ENCODE data around the gene CAD.
"Not testable (repeated sequence)": the region's sequence is repeated elsewhere in the genome, so short reads cannot be mapped to it uniquely, and the experiment has no call there.

CAD gene

GRCh38 chr2:27217173-27218121 is at the start of gene CAD:
Gene CAD (plus strand): TSS chr2:27217369. CDS start chr2:27217552, 183 bp downstream.
- peak; percentile 74 for DNase-seq

- DNase-seq, result no peak
Measured at GRCh38 chr2:27170581-27171337, 46.4 kb upstream of the CAD start.

DNA sequence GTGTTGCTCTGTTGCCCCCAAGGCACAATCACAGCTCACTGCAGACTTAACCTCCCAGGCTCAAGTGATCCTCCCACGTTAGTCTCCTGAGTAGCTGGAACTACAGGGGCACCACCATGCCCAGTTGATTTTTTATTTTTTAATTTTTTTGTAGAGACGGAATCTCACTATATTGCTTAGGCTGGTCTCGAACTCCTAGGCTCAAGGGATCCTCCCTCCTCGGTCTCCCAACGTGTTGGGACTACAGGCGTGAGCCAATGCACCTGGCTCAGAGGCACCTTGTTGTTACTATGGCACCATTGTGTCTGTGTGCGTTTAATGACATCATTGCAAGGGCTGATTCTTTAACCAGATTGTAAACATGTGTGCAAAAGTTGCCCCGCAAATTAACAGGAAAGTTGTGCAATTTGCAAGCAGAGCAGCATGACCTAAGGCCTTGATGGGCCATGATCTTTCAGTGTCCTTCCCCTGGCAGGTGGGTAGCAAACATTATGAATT is 45.8 kb upstream of the CAD start:
- DNase-seq, result no peak

- no peak for DNase-seq
Measured at GRCh38 chr2:27174638-27175037, 42.5 kb upstream of the CAD start.

GRCh38 chr2:27175330-27175729 is 41.8 kb upstream of the CAD start:
- no peak for DNase-seq

DNA sequence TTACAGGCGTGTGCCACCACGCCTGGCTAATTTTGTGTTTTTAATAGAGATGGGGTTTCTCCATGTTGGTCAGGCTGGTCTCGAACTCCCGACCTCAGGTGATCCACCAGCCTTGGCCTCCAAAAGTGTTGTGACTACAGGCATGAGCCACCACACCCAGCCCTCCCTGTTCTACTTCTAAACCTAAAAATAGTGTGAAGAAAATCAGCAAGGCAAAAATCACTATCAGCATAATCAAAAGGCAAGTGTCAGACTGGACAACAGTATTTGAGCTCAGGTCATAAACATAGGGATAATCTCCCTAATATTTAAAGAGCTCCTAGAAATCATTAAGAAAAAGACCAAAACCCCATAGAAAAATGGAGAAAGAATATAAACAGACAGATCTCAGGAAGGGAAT is 41.4 kb upstream of the CAD start:
- DNase-seq, result not testable (repeated sequence)

- no peak for DNase-seq
Measured at GRCh38 chr2:27177441-27178351, 39.5 kb upstream of the CAD start.

- no peak for DNase-seq
Measured at GRCh38 chr2:27178469-27178868, 38.7 kb upstream of the CAD start.

GRCh38 chr2:27179344-27180000 is 37.7 kb upstream of the CAD start:
- DNase-seq, result no peak

GRCh38 chr2:27182346-27182745 is 34.8 kb upstream of the CAD start:
- no peak for DNase-seq

DNA sequence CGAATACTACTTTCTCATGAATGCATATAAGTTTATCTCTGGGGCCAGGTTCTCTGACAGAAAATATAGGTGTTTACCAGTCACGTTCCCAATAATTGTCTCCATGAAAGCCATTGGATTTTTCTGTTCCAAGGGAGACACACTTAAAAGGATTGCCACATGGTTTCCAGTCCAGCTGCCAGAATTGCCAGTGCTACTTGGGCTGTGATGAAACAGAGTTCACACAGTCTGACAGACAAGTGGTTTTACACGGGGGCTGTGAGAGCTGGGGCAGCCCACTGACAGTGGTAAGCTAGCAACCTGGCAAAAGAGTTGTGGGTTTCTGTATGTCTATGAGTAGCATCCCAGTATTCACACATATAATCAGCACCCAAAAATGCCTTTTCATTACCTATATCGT is 33.1 kb upstream of the CAD start:
- no peak for DNase-seq

GRCh38 chr2:27185331-27186026 is 31.7 kb upstream of the CAD start:
- peak; percentile 78 for DNase-seq

DNA sequence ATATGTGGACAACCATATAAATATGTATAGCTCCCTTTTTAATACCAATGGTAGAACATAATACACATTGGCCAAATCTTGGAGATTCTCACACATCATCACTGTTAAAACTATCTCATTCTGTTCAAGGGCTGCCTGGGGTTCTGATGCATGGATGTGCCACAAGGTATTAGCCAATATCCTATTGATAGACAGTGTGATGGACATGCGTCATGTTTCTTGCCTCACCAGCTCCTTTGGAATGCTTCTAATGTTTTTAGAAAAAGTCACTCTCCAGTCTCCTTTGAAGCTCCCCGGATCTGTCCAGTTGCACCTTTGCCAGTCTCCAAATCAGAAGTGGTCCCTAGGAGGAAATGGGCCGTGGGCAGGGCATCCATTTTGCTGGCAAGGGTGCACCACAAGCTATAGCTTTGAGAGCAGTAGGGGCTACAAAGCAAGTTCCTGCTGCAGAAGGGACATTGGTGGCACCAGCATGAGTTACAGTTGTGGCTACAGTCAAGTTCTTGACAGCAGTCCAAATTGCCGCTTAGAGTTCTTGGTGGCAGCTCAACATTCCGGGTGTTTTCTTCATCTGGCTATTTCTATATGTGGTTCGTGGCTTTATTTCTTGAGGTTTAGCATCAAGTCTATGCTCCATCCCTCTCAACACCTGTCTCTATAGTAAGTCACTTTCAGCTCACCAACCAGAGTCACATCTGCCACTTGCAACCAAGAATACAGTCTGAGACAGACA is 30.4 kb upstream of the CAD start:
- DNase-seq, result no peak

DNA sequence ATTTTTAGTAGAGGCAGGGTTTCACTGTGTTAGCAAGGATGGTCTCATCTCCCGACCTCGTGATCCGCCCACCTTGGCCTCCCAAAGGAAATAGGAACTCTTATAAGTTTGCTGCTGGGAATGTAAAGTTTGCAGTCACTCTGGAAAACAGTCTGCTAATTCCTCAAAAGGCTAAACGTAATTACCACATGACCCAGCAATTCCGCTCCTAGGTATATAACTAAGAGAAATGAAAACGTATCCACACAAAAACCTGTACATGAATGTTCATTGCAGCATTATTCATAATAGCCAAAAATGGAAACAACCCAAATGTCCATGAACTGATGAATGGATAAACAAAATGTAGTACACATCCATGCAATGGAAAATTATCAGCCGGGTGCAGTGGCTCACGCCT is 27.2 kb upstream of the CAD start:
- DNase-seq, result no peak

DNA sequence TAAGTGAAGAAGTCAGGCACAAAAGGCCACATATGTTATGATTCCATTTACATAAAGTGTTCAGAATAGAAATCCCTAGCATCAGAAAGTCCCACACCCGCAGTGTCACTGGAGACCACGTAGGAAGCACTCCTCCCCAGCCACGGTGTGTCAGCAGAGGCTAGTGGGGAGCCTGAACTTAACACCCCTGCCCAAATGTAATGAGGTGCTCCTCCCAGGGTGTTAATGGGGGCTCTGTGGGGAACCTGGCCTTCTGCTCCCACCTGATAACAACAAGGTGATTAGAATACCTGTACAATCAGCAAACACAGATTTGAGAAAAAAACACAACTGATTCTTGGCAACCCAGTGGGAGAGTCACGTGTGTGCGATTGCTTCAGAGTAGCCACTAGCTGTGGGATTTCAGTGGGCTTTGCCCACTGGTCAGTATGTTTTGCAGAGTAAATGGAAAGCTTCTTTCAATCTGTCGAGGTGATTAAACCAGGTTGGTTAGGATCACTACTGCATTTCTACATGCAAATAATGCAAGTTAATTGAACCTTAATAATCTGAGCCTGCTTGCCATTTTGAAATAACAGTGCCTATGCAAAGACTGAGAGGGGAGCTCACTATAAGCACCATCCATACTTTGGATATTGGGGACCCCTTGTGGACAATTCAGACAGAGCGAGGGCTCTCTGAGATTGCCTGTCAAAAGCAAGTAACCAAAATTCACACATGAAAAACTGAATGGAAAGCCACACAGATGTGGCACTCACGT is 25.9 kb upstream of the CAD start:
- DNase-seq, result peak; percentile 56

DNA sequence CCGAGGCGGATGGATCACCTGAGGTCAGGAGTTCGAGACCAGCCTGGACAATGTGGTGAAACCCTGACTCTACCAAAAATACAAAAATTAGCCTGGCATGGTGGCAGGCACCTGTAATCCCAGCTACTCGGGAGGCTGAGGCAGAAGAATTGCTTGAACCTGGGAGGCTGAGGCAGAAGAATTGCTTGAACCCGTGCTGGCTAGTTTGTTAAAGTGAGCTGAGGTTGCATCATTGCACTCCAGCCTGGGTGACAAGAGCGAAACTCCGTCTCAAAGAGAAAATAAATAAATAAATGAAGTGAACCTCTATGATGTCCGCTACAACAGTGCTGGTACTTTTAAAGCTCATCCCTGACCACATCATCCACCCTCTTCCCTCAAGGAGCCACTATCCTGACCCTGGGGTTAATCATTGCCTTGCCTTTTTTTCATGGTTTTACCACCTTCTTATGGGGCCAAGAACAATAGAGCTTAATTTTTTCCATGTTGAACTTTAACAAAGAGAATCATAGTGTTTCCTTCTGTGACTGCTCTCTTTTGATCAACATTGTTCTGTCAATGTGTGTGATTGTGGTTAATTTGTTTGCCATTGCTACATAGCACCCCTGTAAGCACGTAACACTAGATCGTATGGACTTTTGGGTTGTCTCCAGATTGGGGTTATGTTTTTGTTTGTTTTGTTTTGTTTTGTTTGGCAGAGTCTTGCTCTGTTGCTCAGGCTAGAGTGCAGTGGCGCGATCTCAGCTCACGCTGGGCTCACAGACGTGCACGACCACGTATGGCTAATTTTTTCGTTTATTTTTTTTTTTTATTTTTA is 22.4 kb upstream of the CAD start:
- no peak for DNase-seq

DNA sequence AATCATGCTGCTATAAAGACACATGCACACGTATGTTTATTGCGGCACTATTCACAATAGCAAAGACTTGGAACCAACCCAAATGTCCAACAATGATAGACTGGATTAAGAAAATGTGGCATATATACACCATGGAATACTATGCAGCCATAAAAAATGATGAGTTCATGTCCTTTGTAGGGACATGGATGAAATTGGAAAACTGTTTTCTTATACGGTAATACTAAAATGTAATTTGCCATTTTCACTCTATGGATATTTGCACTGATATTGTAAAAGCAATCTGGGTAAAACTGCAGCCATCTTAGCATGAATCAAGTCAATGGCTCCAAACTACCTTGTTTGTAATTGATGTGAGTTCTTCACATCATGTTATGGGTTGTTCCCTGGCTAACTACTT is 21.4 kb upstream of the CAD start:
- not testable (repeated sequence) for DNase-seq

GRCh38 chr2:27198068-27198467 is 19.1 kb upstream of the CAD start:
- not testable (repeated sequence) for DNase-seq

- no peak for DNase-seq
Measured at GRCh38 chr2:27198627-27199026, 18.5 kb upstream of the CAD start.

Measured in DMS 273 treated with DMSO at 0.1 percent for 48 hours (cell line).